Amygdala (tissue), 56 donors: ENCODE results near the gene ACTR8.
A peak's percentile ranks its signal among the peaks of the same experiment; 100 is the strongest.

Experiments used
- DNase-seq, 56 donors: peaks; one replicate each; lab custom pipeline; 2025; lab: John Stamatoyannopoulos, UW

Gene ACTR8

DNA sequence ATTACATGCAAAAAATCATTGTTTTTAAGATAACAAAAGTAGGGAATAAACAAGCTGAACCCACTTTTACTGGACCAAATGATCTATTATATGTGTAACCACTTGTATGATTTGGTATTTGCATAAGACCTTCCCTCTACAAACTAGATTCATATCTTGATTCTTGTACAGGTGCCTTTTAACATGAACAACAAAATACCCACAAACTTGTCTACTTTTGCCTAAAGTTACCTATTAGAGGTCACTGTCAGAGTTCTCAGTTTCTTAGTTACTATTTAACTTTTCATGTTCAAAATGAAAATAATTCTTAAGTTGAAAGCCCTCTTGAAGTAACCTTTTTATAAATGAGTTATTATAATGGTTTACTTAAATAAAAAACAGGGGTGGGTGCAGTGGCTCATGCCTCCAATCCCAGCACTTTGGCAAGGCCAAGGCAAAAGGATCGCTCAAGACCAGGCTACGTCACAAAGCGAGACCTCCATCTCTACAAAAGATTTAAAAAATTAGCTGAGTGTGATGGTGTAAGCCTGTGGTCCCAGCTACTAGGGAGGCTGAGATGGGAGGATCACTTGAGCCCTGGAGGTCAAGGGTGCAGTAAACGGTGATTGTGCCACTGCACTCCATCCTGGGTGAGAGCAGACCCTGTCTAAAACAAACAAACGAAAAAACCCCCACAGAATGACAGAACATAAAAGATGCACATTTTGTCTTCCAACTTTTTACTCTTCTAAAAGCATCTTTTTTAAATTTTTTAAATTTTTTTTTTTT is 16.0 kb downstream of the ACTR8 start:
- DNase-seq = no peak

DNA sequence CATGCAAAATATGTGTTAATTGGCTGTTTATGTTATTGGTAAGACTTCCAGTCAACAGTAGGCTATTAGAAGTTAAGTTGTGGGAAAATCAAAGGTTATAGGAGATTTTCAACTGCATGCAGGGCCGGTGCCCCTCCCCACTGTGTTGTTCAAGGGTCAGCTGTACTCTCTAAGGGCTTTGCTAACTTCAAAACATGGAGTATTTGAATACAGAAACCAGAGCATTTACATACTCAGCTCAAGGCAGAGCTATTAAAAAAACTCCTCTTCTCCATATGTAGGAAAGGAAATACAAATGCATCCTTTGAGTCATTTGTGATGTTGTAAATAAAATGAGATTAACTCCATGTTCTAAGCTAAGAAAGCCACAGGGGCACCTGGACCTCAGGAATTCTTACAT is 18.8 kb downstream of the ACTR8 start:
- DNase-seq = no peak

DNA sequence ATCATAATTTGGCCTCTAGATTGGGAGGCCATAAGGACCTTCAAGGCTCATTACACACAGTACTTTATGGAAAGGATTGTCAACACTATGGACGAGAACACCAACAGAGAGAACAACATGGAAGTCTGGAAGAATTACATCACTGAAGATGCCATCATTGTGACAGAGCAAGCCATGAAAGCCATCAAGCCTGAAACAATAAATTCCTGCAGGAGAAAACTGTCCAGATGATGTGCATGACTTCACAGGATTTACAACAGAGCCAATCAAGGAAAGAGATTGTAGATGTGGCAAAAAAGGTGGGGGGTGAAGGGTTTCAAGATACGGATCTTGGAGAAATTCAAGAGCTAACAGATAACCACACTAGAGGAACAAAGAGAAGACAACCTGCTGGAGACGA is 19.7 kb downstream of the ACTR8 start:
- no peak for DNase-seq

DNA sequence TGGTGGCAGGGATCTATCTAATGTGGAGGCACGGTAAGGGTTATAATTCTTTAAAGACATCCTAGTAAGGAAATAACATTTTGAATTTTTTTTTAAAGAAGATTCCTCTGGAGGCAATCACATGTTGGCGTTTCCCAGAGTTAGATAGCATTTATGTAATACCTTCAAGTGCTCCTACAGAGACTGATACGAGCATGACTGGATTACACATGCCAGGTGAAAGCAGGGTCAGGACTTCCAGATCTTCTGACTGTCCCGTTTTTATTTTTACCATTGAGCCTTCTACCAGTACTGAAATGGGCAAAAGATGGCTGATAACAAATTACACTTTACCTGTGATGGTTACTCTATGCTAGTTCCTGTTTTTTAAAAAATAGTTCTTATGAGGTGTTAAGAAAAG is 21.8 kb downstream of the ACTR8 start:
- no peak for DNase-seq

DNA sequence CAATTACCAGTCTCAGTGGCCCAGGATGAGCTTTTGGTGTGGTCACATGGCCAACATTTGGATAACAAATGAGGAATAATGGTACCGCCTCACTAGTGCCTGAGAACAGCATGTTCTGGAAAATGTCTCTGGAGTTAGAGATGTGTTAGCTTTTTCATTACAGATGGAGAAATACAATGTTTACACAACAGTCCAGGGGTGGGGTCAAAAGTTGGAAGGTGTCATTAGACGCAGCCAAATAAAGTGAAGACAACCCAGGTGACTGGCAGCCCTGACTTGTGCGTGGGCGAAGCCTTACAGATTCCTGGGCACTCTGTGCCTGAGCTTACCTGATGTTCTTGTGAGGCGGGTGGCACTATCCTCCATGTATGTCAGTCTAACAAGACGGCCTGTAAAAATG is 22.8 kb downstream of the ACTR8 start:
- DNase-seq = no peak

DNA sequence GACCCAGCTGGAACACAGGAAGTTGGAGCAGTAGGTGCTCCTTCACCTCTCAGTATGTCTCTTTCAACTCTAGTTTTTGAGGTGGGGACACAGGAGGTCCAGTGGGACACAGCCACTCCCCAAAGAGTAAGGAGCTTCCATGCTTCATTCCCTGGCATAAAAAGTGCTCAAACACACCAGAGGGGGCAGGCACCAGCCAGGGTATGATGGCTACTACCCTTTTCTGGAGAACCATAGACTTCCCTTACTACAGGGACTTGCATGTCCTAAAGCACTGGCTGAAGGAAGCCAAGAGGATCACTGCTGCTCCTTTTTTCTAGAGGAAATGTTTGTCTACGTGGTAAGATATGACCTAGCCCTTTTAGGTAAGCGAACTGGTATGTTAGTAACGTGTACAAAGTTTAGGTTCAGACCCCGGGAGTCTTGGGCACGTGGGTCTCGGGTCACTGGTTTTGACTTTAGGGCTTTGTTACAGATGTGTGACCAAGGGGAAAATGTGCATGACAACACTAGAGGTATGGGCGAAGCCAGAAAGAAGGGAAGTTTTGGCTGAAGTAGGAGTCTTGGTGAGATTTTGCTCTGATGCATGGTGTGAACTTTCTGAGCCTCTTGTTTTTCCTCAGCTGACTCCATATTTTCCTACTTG is 23.7 kb downstream of the ACTR8 start:
- DNase-seq = no peak

DNA sequence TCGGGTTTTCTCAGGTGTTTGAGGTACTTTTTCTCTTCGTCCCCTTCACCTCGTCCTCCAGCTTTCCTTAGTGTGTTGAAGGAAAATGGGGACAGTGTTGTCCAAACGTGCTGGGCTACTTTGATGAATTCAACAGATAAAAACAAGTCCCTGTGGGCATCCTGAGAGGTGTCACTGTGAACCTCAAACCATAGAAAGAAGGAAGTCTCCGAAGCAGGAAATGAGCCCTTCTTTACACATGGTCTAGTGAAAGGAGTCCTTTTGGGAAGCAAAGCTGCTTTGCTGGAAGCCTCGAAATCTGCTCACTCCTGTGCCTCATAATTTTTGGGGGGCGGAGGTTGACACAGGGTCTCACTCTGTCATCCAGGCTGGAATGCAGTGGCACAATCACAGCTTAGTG is 25.0 kb downstream of the ACTR8 start:
- no peak for DNase-seq

DNA sequence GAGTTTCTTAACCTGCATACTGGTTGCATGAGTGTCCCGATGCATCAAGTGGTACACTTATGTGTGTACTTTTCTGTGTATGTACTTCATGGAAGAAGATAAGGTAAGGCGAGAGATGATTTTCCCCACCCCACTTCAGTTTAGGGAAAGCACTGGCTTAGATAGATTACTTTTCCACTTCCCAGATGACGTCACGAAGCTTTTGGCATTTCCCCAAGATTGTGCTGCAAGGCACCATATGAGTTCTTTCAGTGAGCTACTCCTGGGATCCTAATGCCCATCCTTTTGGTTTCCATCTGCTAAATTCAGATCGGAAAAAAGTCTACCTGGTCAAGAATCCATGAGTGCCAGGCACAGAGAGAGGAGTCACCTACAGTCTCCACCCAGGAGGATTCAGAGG is 31.1 kb downstream of the ACTR8 start:
- DNase-seq = no peak

DNA sequence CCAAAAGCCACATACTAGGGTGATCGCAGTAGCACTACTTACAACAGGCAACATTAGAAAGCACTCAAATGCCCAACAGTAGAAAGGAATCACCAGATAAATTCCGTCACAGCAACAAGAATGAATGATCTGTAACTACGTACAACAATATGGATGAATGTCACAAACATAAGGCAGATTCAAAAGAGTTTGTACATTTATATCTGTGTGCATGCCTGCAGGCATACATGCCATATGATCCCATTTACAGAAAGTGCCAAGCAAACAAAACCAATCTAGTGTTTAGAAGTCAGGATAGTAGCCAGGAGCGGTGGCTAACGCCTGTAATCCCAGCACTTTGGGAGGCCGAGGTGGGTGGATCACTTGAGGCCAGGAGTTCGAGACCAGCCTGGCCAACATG is 32.0 kb downstream of the ACTR8 start:
- DNase-seq = no peak

DNA sequence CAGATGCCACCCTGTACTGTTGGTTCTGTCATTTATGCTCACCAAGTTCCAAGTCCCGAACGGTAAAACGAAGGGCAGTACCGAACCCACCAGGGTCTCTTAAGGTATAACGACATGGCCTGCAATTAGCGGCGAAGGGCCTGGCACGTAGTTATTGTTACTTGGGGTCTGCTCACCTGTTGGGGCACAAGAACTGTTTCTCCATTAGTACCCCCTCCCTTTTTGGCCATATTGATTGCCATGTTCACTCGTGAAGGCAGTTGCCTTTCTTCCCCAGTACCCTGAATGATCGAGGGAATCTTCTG is 35.1 kb downstream of the ACTR8 start:
- no peak for DNase-seq

DNA sequence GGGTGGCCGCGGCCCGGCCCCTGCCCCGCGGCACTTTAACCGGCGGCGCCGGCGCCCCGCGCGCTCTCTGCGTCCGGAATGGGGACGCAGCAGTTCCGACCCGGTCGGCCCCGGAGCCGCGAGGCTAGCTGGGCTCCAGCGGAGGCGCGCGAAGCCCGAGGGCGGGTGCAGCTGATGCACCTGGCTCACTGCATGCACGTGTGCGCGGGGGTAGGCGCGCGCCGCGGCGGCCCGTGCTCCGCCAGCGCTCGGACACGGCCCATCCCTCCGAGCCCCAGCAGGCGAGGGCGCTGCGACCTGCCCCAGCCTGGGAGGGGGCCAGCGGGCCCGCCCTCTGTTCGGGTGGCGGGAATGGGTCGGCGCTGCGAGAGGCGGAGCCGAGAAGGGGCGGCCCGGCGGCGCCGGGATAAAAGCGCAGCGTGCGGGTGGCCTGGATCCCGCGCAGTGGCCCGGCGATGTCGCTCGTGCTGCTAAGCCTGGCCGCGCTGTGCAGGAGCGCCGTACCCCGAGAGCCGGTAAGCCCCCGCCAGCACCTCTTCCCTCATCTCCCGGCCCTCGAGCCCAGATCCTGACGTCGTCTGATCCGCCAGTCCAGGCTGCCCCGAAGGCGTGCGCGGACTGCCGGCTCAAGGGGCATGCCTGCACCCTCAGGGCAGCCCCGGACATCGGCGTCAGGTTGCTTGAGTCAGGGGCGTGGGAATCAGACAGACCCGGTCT is 35.7 kb downstream of the ACTR8 start, which contains the start of the genes CHDH and IL17RB:
Gene CHDH (minus strand): TSS at position 286 of the 717 bp plus-strand sequence. CDS start 22,411 bp downstream, outside the sequence.
Gene IL17RB (plus strand): TSS at position 435 of the 717 bp plus-strand sequence. CDS start 21 bp downstream, at position 456.
- DNase-seq = peak in 48 of 56 donors; percentile 4 to 84 (median 58)

DNA sequence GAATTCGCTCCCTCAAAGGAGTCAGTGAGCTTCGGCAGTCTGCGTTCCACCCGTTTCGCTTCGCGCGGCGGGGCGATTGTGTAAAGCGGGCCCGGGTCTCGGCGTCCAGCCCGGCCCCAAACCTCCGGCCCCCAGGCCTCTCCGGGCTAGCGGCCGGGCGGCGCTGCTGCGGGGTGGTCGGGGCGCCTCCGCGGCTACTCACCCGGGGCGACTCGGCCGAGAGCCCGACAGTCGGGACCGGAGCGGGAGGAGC is 36.1 kb downstream of the ACTR8 start:
- peak in 1 of 56 donors; percentile 44 for DNase-seq

DNA sequence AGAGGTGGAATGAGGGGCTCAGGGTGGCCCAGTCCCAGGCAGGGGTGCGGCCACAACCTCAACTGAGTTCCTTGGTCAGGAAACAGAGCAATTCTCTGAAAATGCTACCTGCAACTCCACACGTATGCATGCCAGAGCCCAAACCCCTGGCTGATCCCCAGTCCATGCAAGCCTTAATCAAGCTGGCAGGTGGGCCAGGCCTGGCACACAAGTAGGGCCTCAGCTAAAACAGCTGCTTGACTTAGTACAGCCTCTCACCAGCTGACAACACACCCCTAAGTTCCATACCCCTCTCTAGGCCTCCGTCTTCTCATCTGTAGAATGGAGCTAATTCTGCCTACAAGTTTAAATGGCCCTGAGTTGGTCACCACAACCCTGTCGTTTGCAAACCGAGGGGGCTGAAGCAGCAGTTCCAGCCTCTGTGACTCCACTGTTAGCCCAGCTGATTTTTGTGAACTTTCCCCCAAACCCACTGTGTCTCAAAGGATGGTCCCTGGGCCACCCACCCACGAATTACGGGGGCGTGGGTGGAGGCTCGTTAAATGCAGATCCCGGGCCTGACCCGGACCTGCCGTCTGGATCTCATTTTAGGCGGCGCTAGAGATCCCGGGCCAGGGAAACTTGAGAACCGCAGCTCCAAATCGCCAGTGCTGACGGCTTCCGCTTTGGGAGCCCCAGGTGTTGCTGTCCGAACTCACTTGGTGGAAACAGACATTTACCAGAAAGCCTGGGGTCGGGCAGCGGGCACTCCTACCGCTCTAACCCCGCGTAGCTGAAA is 36.7 kb downstream of the ACTR8 start:
- DNase-seq = peak in 26 of 56 donors; percentile 7 to 60 (median 35)

DNA sequence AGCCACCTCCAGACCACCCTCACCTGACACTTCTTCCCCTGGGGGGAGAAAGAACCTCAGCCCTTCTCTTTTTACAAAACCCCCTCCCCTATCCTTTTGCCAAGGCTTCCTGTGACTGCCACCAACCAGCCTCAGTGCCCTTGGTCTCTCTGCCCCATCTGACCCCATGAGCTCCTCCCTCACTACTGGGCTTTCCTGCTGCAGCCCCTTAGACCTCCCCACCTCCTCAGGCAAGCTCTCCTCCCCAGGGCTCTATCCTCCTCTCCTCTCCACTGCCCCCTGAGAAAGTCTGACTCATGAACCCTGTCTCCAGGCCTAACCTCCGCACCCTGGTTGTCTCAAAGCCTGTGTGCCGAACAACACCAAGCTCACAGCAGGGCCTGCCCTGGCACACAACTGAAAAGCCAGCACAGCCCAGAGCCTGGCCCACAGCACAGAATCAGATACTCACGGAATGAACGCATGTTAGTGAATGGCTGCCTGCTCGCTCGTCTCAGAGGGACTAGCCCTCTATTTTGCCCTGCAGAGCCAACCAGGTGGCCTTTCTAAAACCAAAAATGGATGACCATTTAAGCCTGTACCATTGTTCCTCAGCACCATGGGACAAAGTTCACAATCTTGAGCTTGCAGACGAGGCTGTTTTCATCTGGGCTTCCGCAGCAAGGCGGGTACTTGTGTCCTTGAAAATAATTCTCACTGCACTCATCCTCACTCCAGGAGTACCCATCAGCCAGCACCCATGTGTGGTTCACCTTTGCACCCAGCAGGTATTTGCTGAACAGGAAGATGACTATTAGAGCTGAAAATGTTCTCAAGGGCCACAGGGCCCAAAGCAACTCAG is 37.5 kb downstream of the ACTR8 start:
- DNase-seq = peak in 19 of 56 donors; percentile 13 to 46 (median 23)

DNA sequence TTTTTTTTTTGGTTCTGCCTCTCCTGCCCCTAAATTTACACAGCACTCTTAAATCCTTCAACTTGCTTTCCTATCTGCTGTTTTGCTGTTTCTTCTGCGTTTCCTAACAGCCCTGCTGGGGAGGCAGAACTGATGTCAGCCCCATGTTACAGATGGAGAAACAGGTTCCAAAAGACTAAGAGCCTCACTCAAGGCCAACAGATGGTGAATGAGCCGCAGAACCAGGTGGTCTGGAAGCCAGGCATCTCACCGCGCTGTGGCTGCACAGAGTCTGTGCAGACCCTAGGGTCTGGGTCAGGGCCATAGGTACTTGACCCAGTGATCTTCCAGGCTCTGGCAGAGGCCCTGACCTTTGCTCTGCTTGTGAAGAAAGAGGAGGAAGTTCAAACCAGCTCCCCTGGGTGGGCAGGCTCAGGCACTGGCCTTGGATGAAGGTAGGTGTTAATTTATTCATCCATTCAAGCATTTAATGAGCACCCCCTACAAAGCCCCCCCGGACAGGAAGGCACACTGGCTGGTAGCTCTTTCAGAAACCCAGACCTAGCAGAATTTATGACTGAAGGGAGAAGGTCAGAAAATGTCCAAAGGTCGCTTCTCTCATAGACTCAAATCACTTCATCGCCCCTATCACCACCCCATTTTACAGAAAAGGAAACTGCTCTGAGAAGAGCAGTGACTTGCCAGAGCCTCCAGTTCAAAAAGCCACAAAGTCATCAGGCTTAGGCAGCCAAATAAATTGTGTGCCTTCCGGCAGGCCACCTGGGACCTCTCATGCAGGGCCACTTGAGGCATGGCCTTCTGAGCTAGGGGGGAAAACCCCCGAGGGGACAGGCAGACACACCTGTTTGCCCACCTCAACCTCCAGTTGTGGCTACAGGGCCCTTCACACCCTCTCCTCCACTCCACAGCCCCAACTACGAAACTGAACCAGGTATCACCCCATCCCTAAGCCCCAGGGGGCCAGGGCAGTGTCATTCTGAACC is 38.5 kb downstream of the ACTR8 start:
- DNase-seq = no peak

DNA sequence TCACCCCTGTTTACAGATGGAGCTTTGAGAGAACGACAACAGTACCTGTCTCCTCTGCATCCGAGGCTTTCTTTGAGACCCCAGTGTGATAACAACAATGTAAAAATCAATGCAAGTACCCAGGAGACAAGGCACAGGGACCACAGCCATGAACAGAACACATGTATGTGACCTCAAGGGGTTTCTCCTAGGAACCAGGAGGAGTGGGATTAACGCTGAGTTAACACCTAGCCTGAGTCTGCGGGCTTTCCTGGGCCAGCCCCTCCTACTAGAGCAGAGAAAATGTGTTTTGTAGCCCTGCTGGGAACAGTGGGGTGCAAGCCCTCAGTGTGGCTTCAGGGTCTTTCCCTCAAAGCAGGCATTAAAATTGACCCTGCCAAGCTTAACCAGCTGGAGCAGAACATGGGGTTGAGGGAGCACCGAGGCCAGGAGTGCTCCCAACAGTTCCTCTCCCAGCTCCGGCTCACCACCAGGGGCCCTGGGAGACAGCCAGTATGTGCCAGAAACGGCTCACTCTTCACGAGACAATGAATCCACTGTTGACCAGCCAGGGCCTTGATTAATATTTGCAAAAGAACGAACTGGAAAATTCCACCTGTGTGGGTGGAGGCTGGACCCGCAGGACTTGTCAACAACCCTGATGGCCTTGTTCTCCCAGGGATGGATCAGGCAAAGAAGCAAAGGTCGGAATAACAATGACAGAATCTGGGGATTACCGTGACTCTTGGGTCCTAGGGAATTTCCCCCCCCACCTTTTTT is 39.3 kb downstream of the ACTR8 start:
- peak in 53 of 56 donors; percentile 5 to 92 (median 72) for DNase-seq

DNA sequence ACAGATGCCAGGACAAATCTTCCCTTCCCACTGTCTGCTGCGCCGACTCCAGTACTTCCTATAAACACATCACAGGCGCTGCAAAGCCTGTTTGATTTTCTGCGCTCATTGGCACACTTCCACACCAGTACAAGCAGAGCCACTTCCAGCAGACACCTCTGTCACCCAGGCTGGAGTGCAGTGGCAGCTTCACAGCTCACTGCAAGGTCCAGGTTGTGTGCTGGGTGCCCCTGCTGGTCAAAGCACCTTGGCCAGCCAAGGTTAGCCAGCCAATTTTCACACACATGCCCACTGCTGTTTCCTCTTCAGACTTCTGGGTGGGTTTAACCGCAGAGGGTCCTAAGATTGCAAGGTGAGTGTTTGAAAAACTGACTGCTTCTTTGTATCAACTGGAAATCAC is 40.7 kb downstream of the ACTR8 start:
- no peak for DNase-seq

DNA sequence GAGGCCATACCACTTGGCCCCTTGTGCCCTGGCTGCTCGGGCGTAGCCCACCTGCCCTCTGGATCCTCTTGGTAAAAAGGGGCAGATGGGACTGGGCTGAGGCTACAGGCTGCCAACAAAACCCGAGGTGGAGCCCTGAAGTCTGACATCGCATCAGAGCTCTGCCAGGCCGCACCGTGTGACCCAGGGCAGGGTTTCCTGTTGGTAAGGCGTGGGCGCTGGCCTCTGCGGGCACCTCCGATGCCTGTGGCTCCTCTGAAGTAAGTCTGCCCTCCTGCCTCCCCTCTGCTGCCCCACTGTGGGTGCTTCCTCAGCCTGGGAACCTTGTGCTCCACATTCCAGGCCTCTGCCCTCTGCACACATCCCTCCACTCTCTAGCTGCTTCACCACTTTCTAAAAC is 44.6 kb downstream of the ACTR8 start:
- no peak for DNase-seq
